Activated B cell treated with CpG ODN at 0.5 μM for 24 hours (primary cell): ENCODE data around the gene CCDC142. TPM values are rescaled to one million over a fixed set of nuclear protein-coding genes. Genes with fewer than 3 reads are reported as not detected.

Experiments
- ATAC-seq: fragments of 200-7000 bp; cut with Tn5 transposase; one replicate; pipeline ENCODE4 v1.10.0; 2021; ENCODE audit warnings: low read depth, mild to moderate bottlenecking, moderate library complexity
- CTCF ChIA-PET: fragments of 350-600 bp; sonication (Branson Sonifier 250); formaldehyde crosslinking; loops from one replicate; lab custom pipeline; 2021; ENCODE audit warnings: antibody characterized with exemption; lab: Charles Lee
- POLR2A ChIA-PET: fragments of 350-600 bp; sonication (Branson Sonifier 250); formaldehyde crosslinking; loops from one replicate; lab custom pipeline; 2021; ENCODE audit warnings: antibody characterized with exemption; lab: Charles Lee
- DNase-seq: peaks from one replicate; pipeline ENCODE4 v3.0.0; 2022
- H3K27ac Mint-ChIP-seq: one replicate; pipeline ENCODE4 v1.8.0; 2020; ENCODE audit warnings: mixed read lengths
- H3K27me3 Mint-ChIP-seq: one replicate; pipeline ENCODE4 v1.8.0; 2021; ENCODE audit warnings: mixed read lengths
- H3K36me3 Mint-ChIP-seq: one replicate; pipeline ENCODE4 v1.8.0; 2021; ENCODE audit warnings: low read depth, mixed read lengths
- H3K4me1 Mint-ChIP-seq: one replicate; pipeline ENCODE4 v1.8.0; 2021; ENCODE audit warnings: mixed read lengths
- H3K4me3 Mint-ChIP-seq: one replicate; pipeline ENCODE4 v1.8.0; 2020; ENCODE audit warnings: mild to moderate bottlenecking, mixed read lengths
- H3K9me3 Mint-ChIP-seq: one replicate; pipeline ENCODE4 v1.8.0; 2020; ENCODE audit warnings: mixed read lengths
- intact Hi-C: fragments of 100-400 bp; cut with micrococcal nuclease; formaldehyde crosslinking; loops from one replicate; pipeline ENCODE4 v1.15.1; 2024
- total RNA-seq: library from RNA; stranded (reverse); gene quantifications from 2 replicates; pipeline ENCODE4 v1.2.3, GENCODE V29; 2022
- TF ChIP-seq, protein P1 (sequence below): fragments of 200-600 bp; IDR thresholded peaks from one replicate; pipeline ENCODE4 v1.8.0; 2022; ENCODE audit warnings: antibody characterized with exemption, mild to moderate bottlenecking

CCDC142 gene
- total RNA-seq, 1 donor from 2014 or later: 40.4 TPM

DNA sequence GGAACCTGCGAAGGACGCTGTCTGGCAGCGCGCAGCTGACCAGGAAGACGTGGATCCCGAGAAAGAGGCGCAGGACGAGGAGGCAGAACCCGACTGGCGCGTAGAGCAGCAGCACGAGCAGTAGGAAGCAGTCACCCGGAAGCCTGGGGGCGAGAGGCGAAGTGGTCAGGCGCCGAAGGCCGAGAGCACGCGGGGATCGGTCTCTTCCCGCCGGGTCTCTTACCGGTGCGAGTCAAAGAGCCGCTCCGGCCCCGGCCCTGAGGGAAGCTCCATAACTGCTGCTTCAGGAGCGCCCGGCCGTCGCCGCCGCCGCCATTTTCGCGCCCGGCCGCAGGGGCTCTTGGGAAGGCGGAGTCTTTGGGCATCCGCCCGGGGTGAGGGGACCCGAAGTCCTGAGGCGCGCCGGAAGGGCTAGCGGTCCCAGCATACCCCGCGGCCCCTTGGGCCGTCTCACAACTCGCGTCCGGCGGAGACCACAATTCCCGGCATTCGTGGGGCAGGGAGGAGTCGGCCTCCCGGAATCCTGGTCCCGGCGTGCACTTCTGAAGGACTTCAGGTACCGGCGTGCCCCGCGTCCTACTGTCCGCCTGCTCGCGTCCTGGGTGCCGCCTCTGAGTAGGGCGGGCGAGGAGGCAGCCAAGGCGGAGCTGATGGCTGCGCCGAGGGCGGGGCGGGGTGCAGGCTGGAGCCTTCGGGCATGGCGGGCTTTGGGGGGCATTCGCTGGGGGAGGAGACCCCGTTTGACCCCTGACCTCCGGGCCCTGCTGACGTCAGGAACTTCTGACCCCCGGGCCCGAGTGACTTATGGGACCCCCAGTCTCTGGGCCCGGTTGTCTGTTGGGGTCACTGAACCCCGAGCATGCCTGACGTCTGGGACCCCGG lies 46.8 kb upstream of the CCDC142 start, which contains the start of the genes AUP1 and HTRA2:
TSS of gene AUP1 (minus strand) at position 350 of the 882 bp plus-strand sequence. CDS start at position 273, 77 bp downstream.
TSS of gene HTRA2 (plus strand) at position 577 of the 882 bp plus-strand sequence. CDS start at position 651, 74 bp downstream.
- POLR2A ChIA-PET: interaction anchor here (0.6 to 8.8 kb wide), 30 partner anchors 9 to 351 kb away, joined by 3 to 63 read pairs (median 6); partner anchors contain the start of genes CCDC142, DOK1, INO80B and LBX2
- CTCF ChIA-PET: interaction anchor here (0.8 to 1.2 kb wide), 4 partner anchors 9 to 46 kb away, joined by 3 to 6 read pairs (median 4); partner anchors contain the start of genes CCDC142 and TTC31
- no peaks in the 10 kb centered on the region for H3K9me3 Mint-ChIP-seq
- H3K27me3 Mint-ChIP-seq: no peaks in the 10 kb centered on the region
- ATAC-seq (peak; percentile 83), DNase-seq (peak; percentile 87)
- peaks cover 55% of the 10 kb centered on the region for H3K4me1 Mint-ChIP-seq
- H3K36me3 Mint-ChIP-seq: peaks cover 66% of the 10 kb centered on the region
- TF ChIP-seq, protein P1, sequence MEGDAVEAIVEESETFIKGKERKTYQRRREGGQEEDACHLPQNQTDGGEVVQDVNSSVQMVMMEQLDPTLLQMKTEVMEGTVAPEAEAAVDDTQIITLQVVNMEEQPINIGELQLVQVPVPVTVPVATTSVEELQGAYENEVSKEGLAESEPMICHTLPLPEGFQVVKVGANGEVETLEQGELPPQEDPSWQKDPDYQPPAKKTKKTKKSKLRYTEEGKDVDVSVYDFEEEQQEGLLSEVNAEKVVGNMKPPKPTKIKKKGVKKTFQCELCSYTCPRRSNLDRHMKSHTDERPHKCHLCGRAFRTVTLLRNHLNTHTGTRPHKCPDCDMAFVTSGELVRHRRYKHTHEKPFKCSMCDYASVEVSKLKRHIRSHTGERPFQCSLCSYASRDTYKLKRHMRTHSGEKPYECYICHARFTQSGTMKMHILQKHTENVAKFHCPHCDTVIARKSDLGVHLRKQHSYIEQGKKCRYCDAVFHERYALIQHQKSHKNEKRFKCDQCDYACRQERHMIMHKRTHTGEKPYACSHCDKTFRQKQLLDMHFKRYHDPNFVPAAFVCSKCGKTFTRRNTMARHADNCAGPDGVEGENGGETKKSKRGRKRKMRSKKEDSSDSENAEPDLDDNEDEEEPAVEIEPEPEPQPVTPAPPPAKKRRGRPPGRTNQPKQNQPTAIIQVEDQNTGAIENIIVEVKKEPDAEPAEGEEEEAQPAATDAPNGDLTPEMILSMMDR: no peak
- peak within 1 kb of the TSS; percentile 96 for H3K27ac Mint-ChIP-seq
- intact Hi-C loops: loop anchor here (1.0 to 5.0 kb wide), 18 partner anchors 10 to 792 kb away; partner anchors contain the start of genes C2orf81, DGUOK, DOK1 and INO80B
- peak within 1 kb of the TSS; percentile 97 for H3K4me3 Mint-ChIP-seq

DNA sequence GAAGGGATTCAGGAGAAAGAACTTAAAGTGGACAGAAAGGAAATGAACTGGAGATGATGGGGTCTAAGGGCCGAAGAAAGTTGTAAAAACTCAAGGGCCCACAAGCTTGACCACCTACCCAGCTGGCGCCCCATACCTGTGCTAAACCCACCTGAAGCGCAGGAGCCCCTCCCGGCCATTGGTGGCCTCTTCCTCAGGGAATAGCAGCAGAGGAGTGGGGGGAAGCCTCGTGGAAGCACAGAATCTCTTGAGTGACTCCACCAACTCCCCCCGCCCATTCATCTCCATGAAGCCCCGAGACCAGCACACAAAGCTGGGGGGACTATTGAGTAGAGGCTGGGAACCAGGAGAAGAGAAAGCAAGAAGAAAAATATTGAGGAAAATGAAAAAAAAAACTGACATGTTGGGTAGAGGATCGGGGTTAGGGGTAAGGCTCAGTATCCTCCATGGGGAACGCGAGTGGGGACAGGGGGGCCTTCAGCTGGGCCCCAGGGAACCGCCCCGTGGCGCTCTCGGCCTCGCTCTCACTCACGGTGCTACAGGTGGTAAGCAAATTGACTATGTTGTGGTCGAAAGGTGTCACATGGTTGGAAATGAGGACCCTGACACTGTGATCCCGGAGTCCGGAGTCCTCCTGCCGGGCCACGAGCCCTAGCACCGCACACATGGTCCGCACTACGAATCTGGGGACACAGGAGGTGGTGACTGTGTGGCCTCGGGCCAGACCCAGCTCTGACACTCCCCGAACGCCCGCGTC lies 46.0 kb upstream of the CCDC142 start:
- H3K9me3 Mint-ChIP-seq: no peaks in the 10 kb centered on the region
- H3K27me3 Mint-ChIP-seq: no peaks in the 10 kb centered on the region
- H3K27ac Mint-ChIP-seq: peak overlapping the region; percentile 96
- peaks cover 55% of the 10 kb centered on the region for H3K4me1 Mint-ChIP-seq
- POLR2A ChIA-PET: interaction anchor here (0.6 to 8.8 kb wide), 23 partner anchors 10 to 89 kb away, joined by 3 to 63 read pairs (median 8); partner anchors contain the start of genes CCDC142, DOK1, INO80B and LBX2
- TF ChIP-seq, protein P1: no peak
- intact Hi-C loops: loop anchor here (1.0 to 2.0 kb wide), 14 partner anchors 11 to 791 kb away; partner anchors contain the start of genes C2orf81, DGUOK, DOK1 and INO80B
- H3K36me3 Mint-ChIP-seq: peaks cover 63% of the 10 kb centered on the region
- H3K4me3 Mint-ChIP-seq: peak overlapping the region; percentile 97
- CTCF ChIA-PET: interaction anchor here (0.6 to 1.2 kb wide), 3 partner anchors 28 to 64 kb away, joined by 3 to 4 read pairs (median 3); partner anchors contain the start of genes CCDC142 and TTC31
- no peak for DNase-seq
- peak; percentile 0 for ATAC-seq

DNA sequence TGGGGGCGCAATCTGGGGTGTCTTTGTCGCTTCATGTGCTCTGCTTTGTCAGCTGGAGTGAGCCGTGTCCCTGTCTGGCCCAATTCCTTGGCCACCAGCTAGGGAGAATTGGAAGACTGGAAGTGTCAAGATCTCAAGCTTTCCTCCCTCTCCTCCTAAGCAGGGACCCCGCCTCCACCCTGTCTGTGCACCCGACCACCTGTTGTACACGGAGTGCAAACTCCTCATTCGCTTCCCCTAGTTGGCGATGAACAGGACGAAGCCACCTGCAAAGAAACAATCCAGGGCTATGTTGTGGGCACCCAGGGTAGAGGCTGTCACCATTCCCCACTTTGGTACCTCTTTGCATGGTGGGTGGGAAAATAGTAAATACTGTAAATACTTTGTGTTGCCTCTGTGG lies 44.9 kb upstream of the CCDC142 start:
- no peak for DNase-seq

DNA sequence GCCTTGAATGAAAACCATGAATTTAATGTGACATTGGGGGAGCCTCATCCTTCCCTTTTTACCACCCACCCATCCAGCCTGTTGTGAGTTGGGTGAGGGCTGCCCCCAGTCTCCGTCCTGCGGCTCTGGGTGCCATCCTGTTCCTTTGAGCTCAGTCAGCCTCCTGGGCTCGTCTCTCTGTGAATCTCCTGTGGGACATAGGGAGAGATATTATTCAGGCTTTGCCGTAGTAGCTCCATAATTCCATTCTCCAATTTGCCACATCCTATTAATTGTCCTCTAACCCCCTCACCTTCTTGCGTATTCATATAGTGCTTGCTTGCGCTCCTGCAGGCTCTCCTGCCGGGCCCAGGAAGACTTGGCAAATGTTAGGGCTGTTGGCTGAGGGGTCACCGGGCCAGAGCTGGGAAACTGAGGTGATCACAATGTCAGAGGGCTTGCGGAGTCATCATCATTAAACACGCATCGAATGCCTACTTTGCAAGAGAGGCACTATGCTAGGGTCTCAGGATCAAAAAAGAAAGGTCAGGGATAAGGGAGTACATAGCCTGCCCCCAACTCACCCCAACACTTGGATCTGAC lies 43.9 kb upstream of the CCDC142 start:
- no peaks in the 10 kb centered on the region for H3K9me3 Mint-ChIP-seq
- CTCF ChIA-PET: interaction anchor here (0.7 kb wide), 1 partner anchor 23 kb away, joined by 3 read pairs; no protein-coding TSS in a partner anchor
- H3K4me1 Mint-ChIP-seq: peaks cover 48% of the 10 kb centered on the region
- TF ChIP-seq, protein P1: no peak
- peak overlapping the region; percentile 84 for H3K27ac Mint-ChIP-seq
- H3K27me3 Mint-ChIP-seq: no peaks in the 10 kb centered on the region
- POLR2A ChIA-PET: interaction anchor here (0.6 to 8.8 kb wide), 9 partner anchors 10 to 319 kb away, joined by 3 to 63 read pairs (median 5); partner anchors contain the start of genes CCDC142, MRPL53, PCGF1 and TTC31
- intact Hi-C loops: no loop called here
- no peak for DNase-seq
- H3K36me3 Mint-ChIP-seq: peaks cover 48% of the 10 kb centered on the region
- peak overlapping the region; percentile 66 for H3K4me3 Mint-ChIP-seq
- no peak for ATAC-seq

More for the DNA sequence above, 44.9 kb upstream of the CCDC142 start:
- ChIA-PET CTCF (no interaction called here), POLR2A (interaction anchor here (2.1 to 8.8 kb wide), 2 partner anchors 11 to 46 kb away, joined by 13 to 63 read pairs; partner anchors contain the start of genes CCDC142 and TTC31)
- peaks cover 55% of the 10 kb centered on the region for H3K4me1 Mint-ChIP-seq
- peak overlapping the region; percentile 96 for H3K27ac Mint-ChIP-seq
- intact Hi-C loops: loop anchor here (2.0 kb wide), 2 partner anchors 73 to 541 kb away; partner anchors contain the start of gene INO80B
- no peaks in the 10 kb centered on the region for H3K9me3 Mint-ChIP-seq
- no peaks in the 10 kb centered on the region for H3K27me3 Mint-ChIP-seq
- peak overlapping the region; percentile 97 for H3K4me3 Mint-ChIP-seq
- TF ChIP-seq, protein P1: no peak
- peaks cover 58% of the 10 kb centered on the region for H3K36me3 Mint-ChIP-seq
- ATAC-seq: no peak
